ENCODE data around the gene RLIM.

RLIM gene

DNA sequence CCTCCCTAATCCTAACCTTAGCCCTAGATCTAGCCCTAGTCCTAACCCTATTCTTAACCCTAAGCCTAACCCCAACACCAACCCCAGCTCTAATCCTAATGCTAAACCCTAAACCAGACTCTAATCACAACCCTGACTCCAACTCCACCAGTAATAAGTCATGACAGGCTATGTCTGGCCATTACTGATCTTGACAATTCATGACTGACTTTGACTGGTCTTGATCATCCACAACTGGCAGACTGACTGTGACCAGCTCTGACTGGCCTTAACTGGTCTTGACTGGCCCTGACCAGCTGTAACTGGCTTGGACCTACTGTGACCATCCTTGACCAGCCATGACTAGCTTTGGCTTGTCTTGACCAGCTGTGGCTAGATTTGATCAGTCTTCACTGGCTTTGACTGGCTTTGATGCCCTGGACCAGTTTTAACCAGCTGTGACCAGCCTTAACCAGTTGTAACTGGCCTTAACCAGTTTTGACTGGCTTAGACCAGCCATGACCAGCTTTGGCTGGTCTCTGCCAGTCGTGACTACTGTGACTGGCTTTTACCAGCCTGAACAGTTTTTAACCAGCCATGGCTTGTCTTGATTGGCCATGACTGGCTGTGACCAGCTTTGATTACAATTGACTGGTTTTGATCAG is 68.4 kb downstream of the RLIM start:
- TF ChIP-seq, protein P1, sequence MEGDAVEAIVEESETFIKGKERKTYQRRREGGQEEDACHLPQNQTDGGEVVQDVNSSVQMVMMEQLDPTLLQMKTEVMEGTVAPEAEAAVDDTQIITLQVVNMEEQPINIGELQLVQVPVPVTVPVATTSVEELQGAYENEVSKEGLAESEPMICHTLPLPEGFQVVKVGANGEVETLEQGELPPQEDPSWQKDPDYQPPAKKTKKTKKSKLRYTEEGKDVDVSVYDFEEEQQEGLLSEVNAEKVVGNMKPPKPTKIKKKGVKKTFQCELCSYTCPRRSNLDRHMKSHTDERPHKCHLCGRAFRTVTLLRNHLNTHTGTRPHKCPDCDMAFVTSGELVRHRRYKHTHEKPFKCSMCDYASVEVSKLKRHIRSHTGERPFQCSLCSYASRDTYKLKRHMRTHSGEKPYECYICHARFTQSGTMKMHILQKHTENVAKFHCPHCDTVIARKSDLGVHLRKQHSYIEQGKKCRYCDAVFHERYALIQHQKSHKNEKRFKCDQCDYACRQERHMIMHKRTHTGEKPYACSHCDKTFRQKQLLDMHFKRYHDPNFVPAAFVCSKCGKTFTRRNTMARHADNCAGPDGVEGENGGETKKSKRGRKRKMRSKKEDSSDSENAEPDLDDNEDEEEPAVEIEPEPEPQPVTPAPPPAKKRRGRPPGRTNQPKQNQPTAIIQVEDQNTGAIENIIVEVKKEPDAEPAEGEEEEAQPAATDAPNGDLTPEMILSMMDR (IDR thresholded peaks at IDR 0.05; ENCODE audit: low read depth, low read length) = no peak
- Histone ChIP-seq H3K27me3 (ENCODE audit: insufficient read depth, low read depth, severe bottlenecking) (no peaks in the 10 kb centered on the region), H3K27ac (no peak overlapping the region), H3K9me3 (ENCODE audit: severe bottlenecking) (peaks cover 2% of the 10 kb centered on the region), H3K36me3 (no peaks in the 10 kb centered on the region), H3K4me3 (ENCODE audit: low read depth, low read length) (no peak overlapping the region)
- no peak for DNase-seq

- DNase-seq = no peak
- TF ChIP-seq, protein P1 (IDR thresholded peaks at IDR 0.05; ENCODE audit: low read depth, low read length) = no peak
- H3K27me3 ChIP-seq (ENCODE audit: insufficient read depth, low read depth, severe bottlenecking) = peaks cover 9% of the 10 kb centered on the region
Observed at GRCh38 chrX:74540635-74541249, 73.7 kb downstream of the RLIM start.

GRCh38 chrX:74536832-74537371 is 77.5 kb downstream of the RLIM start:
- peak; percentile 29 for DNase-seq
- no peaks in the 10 kb centered on the region for H3K9me3 ChIP-seq (ENCODE audit: severe bottlenecking)
- H3K4me3 ChIP-seq (ENCODE audit: low read depth, low read length) = peak overlapping the region; percentile 59
- H3K36me3 ChIP-seq = no peaks in the 10 kb centered on the region
- H3K27me3 ChIP-seq (ENCODE audit: insufficient read depth, low read depth, severe bottlenecking) = peaks cover 13% of the 10 kb centered on the region
- H3K27ac ChIP-seq = peak overlapping the region; percentile 90
- TF ChIP-seq, protein P1 (IDR thresholded peaks at IDR 0.05; ENCODE audit: low read depth, low read length) = no peak

More at GRCh38 chrX:74540635-74541249, 73.7 kb downstream of the RLIM start:
- Histone ChIP-seq H3K4me3 (ENCODE audit: low read depth, low read length) (no peak overlapping the region), H3K9me3 (ENCODE audit: severe bottlenecking) (no peaks in the 10 kb centered on the region), H3K27ac (no peak overlapping the region), H3K36me3 (no peaks in the 10 kb centered on the region)

- no peaks in the 10 kb centered on the region for H3K9me3 ChIP-seq (ENCODE audit: severe bottlenecking)
- peak overlapping the region; percentile 59 for H3K4me3 ChIP-seq (ENCODE audit: low read depth, low read length)
- TF ChIP-seq, protein P1 (IDR thresholded peaks at IDR 0.05; ENCODE audit: low read depth, low read length) = peak; percentile 32; the same call in 1 of the 2 replicates
- peaks cover 13% of the 10 kb centered on the region for H3K27me3 ChIP-seq (ENCODE audit: insufficient read depth, low read depth, severe bottlenecking)
- peak overlapping the region; percentile 90 for H3K27ac ChIP-seq
- peak; percentile 89 for DNase-seq
- no peaks in the 10 kb centered on the region for H3K36me3 ChIP-seq
Observed at GRCh38 chrX:74536152-74536831, 78.1 kb downstream of the RLIM start.

GRCh38 chrX:74535408-74536151 is 78.8 kb downstream of the RLIM start:
- Histone ChIP-seq H3K9me3 (ENCODE audit: severe bottlenecking) (no peaks in the 10 kb centered on the region), H3K36me3 (no peaks in the 10 kb centered on the region), H3K4me3 (ENCODE audit: low read depth, low read length) (peak overlapping the region; percentile 59), H3K27me3 (ENCODE audit: insufficient read depth, low read depth, severe bottlenecking) (peaks cover 13% of the 10 kb centered on the region), H3K27ac (peak overlapping the region; percentile 90)
- DNase-seq = peak; percentile 36
- TF ChIP-seq, protein P1 (IDR thresholded peaks at IDR 0.05; ENCODE audit: low read depth, low read length) = peak; percentile 46; the same call in 1 of the 2 replicates
